HEK293 (cell line): Measurements from ENCODE around the gene TATDN2.
"Not testable (repeated sequence)": the region's sequence is repeated elsewhere in the genome, so short reads cannot be mapped to it uniquely, and the experiment has no call there.

Experiments used
- CTCF ChIA-PET: fragments of 350-600 bp; formaldehyde crosslinking; extraction: SDS; loops from one replicate; lab custom pipeline; 2021; ENCODE audit warnings: antibody characterized with exemption; lab: Yijun Ruan, JAX
- POLR2A ChIA-PET: fragments of 300-600 bp; formaldehyde crosslinking; extraction: SDS; loops from one replicate; lab custom pipeline; 2020; ENCODE audit warnings: antibody characterized with exemption, inconsistent platforms; lab: Yijun Ruan, JAX
- H3K27ac ChIP-seq: fragments of 200-500 bp; sonication (Bioruptor generic); 2 replicates; pipeline ENCODE4 v1.5.1; 2014; ENCODE audit warnings: low read depth, low read length, control low read depth, inconsistent platforms; ENCODE audit errors: extremely low read depth
- H3K36me3 ChIP-seq, 2 experiments: fragments of 200-500 bp in 1 of 2; sonication (Bioruptor generic) in 1 of 2; 1 replicate in 1 of 2; 2 replicates in 1 of 2; pipeline ENCODE4 v1.5.1; 2014 to 2017; ENCODE audit warnings: inconsistent platforms in 2 of 2, low read length in 2 of 2; ENCODE audit not compliant: control insufficient read depth in 2 of 2, insufficient read depth in 1 of 2
- H3K4me1 ChIP-seq: fragments of 200-500 bp; sonication (Bioruptor generic); 2 replicates; pipeline ENCODE4 v1.5.1; 2014; ENCODE audit warnings: mild to moderate bottlenecking, low read length, inconsistent platforms; ENCODE audit not compliant: control insufficient read depth, insufficient read depth
- H3K4me3 ChIP-seq: 2 replicates; pipeline ENCODE4 v1.5.1; 2011; ENCODE audit warnings: low read depth, mild to moderate bottlenecking, control low read depth, low read length, moderate library complexity
- H3K9me3 ChIP-seq: fragments of 200-500 bp; sonication (Bioruptor generic); 2 replicates; pipeline ENCODE4 v1.5.1; 2014; ENCODE audit warnings: low read depth, low read length, inconsistent platforms; ENCODE audit not compliant: control insufficient read depth, insufficient read depth
- EGR2 ChIP-seq: fragments of 450-650 bp; formaldehyde crosslinking; IDR thresholded peaks from 2 replicates; pipeline ENCODE4 v1.5.1; 2016; ENCODE audit warnings: low read depth, missing biosample characterization, missing genetic modification characterization
- HOXC10 ChIP-seq: sonication (generic); formaldehyde crosslinking; IDR thresholded peaks from 2 replicates; pipeline ENCODE4 v1.8.1; 2023; ENCODE audit warnings: mild to moderate bottlenecking, missing genetic modification reagents
- IKZF3 ChIP-seq: fragments of 450-650 bp; IDR thresholded peaks from 2 replicates; pipeline ENCODE4 v1.5.0; 2018; ENCODE audit warnings: missing biosample characterization, mild to moderate bottlenecking, missing genetic modification characterization, moderate library complexity
- KLF16 ChIP-seq: fragments of 450-650 bp; formaldehyde crosslinking; IDR thresholded peaks from 2 replicates; pipeline ENCODE4 v1.5.1; 2017; ENCODE audit warnings: missing biosample characterization, missing genetic modification characterization
- KLF9 ChIP-seq: fragments of 450-650 bp; formaldehyde crosslinking; IDR thresholded peaks from 2 replicates; pipeline ENCODE4 v1.5.1; 2016; ENCODE audit warnings: missing biosample characterization, missing genetic modification characterization, low read depth
- PRDM1 ChIP-seq: fragments of 450-650 bp; formaldehyde crosslinking; IDR thresholded peaks from 2 replicates; pipeline ENCODE4; 2016; ENCODE audit warnings: missing biosample characterization, missing genetic modification characterization
- SCRT1 ChIP-seq: fragments of 450-650 bp; formaldehyde crosslinking; IDR thresholded peaks from 2 replicates; pipeline ENCODE4 v1.5.1; 2016; ENCODE audit warnings: missing biosample characterization, missing genetic modification characterization, borderline replicate concordance
- SP3 ChIP-seq: fragments of 450-650 bp; formaldehyde crosslinking; IDR thresholded peaks from 2 replicates; pipeline ENCODE4 v1.5.1; 2016; ENCODE audit warnings: missing biosample characterization, missing genetic modification characterization
- ZBTB1 ChIP-seq: fragments of 450-650 bp; formaldehyde crosslinking; IDR thresholded peaks from 2 replicates; pipeline ENCODE4 v1.5.1; 2016; ENCODE audit warnings: missing biosample characterization, missing genetic modification characterization
- ZBTB17 ChIP-seq: fragments of 450-650 bp; formaldehyde crosslinking; IDR thresholded peaks from 2 replicates; pipeline ENCODE4 v1.5.1; 2016; ENCODE audit warnings: missing biosample characterization, missing genetic modification characterization
- ZBTB20 ChIP-seq: fragments of 450-650 bp; formaldehyde crosslinking; IDR thresholded peaks from 2 replicates; pipeline ENCODE4 v1.5.1; 2016; ENCODE audit warnings: missing biosample characterization, missing genetic modification characterization
- ZFHX2 ChIP-seq: fragments of 450-650 bp; formaldehyde crosslinking; conservative IDR thresholded peaks from 2 replicates; pipeline ENCODE4 v1.5.1; 2016; ENCODE audit warnings: missing biosample characterization, missing genetic modification characterization
- ZFP3 ChIP-seq: fragments of 450-650 bp; formaldehyde crosslinking; IDR thresholded peaks from 2 replicates; pipeline ENCODE4 v1.5.1; 2016; ENCODE audit warnings: low read depth, missing biosample characterization, missing genetic modification characterization
- ZFP69B ChIP-seq: fragments of 450-650 bp; formaldehyde crosslinking; IDR thresholded peaks from 2 replicates; pipeline ENCODE4 v1.5.1; 2016; ENCODE audit warnings: missing biosample characterization, missing genetic modification characterization
- ZNF155 ChIP-seq: fragments of 450-650 bp; formaldehyde crosslinking; IDR thresholded peaks from 2 replicates; pipeline ENCODE4 v1.5.1; 2016; ENCODE audit warnings: missing biosample characterization, missing genetic modification characterization
- ZNF157 ChIP-seq: fragments of 450-650 bp; formaldehyde crosslinking; IDR thresholded peaks from 2 replicates; pipeline ENCODE4 v1.5.1; 2016; ENCODE audit warnings: missing biosample characterization, missing genetic modification characterization
- ZNF248 ChIP-seq: fragments of 450-650 bp; formaldehyde crosslinking; IDR thresholded peaks from 2 replicates; pipeline ENCODE4 v1.5.1; 2017; ENCODE audit warnings: missing biosample characterization, missing genetic modification characterization
- ZNF341 ChIP-seq: fragments of 450-650 bp; formaldehyde crosslinking; IDR thresholded peaks from 2 replicates; pipeline ENCODE4; 2016; ENCODE audit warnings: low read depth, missing biosample characterization, missing genetic modification characterization
- ZNF555 ChIP-seq: fragments of 450-650 bp; formaldehyde crosslinking; conservative IDR thresholded peaks from 2 replicates; pipeline ENCODE4 v1.5.1; 2017; ENCODE audit warnings: missing biosample characterization, mild to moderate bottlenecking, missing genetic modification characterization, inconsistent platforms
- ZNF560 ChIP-seq: fragments of 450-650 bp; formaldehyde crosslinking; IDR thresholded peaks from 2 replicates; pipeline ENCODE4 v1.5.1; 2017; ENCODE audit warnings: missing biosample characterization, missing genetic modification characterization, borderline replicate concordance
- ZNF596 ChIP-seq: fragments of 450-650 bp; IDR thresholded peaks from 2 replicates; pipeline ENCODE4 v1.5.0; 2018; ENCODE audit warnings: missing biosample characterization, mild to moderate bottlenecking, missing genetic modification characterization, moderate library complexity
- ZNF792 ChIP-seq: fragments of 450-650 bp; formaldehyde crosslinking; IDR thresholded peaks from 2 replicates; pipeline ENCODE4 v1.5.1; 2016; ENCODE audit warnings: missing biosample characterization, missing genetic modification characterization
- TF ChIP-seq, protein P1 (sequence below): fragments of 450-650 bp; formaldehyde crosslinking; IDR thresholded peaks from 2 replicates; pipeline ENCODE4 v1.5.1; 2016; ENCODE audit warnings: missing biosample characterization, missing genetic modification characterization, low read depth
- TF ChIP-seq, protein P2 (sequence below): sonication (generic); formaldehyde crosslinking; IDR thresholded peaks from 2 replicates; pipeline ENCODE4 v1.8.1; 2022; ENCODE audit warnings: mild to moderate bottlenecking, moderate library complexity, missing genetic modification reagents
- TF ChIP-seq, protein P3 (sequence below): fragments of 450-650 bp; formaldehyde crosslinking; IDR thresholded peaks from 2 replicates; pipeline ENCODE4 v1.5.1; 2016; ENCODE audit warnings: missing biosample characterization, missing genetic modification characterization, low read depth
- TF ChIP-seq, protein P4 (sequence below): fragments of 450-650 bp; formaldehyde crosslinking; IDR thresholded peaks from 2 replicates; pipeline ENCODE4 v1.5.1; 2016; ENCODE audit warnings: missing biosample characterization, missing genetic modification characterization

TATDN2 gene

DNA sequence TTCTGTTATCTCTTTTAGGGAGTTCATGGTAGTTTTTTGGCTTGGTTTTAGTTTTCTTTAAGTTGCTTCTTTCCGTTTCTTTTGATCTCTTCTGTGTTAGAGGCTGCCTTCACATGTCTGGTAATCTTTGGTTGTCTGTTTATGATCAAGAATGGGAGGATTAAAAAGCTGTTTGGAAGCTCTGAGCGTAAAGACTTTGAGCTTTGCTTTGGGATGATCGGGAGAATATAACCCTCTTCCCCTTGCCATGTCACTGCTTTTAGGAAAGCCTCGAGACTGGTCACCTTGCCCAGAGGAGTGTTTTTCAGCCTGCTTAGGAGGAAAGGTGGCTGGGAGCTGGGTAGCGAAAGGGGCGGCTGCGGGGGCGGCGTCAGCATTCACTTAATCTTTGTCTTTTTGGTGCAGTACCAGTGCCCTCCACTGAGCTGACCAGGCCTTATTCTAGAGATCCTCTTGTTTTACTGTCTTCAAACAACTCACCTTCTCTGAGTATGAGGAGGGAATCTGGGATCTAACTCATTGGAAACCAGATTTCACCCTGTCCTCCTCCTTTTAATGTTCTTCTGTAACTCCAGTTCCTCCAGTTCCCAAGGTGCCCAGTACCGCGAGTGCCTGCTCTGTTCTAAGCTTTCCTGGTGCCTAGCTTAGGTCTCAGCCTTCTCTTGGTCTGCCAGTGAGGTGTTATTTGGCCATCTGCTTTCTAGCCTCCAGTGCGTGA, 15.5 kb downstream of the TATDN2 start (continued):
- no peak for TF ChIP-seq ZNF248 (tag by site-specific recombination)
- TF ChIP-seq ZNF341, result no peak
- TF ChIP-seq PRDM1 (tag by site-specific recombination), result peak; percentile 78
- TF ChIP-seq ZFP69B (tag by site-specific recombination), result no peak
- no peak for TF ChIP-seq IKZF3 (tag by site-specific recombination)
- TF ChIP-seq, protein P1, sequence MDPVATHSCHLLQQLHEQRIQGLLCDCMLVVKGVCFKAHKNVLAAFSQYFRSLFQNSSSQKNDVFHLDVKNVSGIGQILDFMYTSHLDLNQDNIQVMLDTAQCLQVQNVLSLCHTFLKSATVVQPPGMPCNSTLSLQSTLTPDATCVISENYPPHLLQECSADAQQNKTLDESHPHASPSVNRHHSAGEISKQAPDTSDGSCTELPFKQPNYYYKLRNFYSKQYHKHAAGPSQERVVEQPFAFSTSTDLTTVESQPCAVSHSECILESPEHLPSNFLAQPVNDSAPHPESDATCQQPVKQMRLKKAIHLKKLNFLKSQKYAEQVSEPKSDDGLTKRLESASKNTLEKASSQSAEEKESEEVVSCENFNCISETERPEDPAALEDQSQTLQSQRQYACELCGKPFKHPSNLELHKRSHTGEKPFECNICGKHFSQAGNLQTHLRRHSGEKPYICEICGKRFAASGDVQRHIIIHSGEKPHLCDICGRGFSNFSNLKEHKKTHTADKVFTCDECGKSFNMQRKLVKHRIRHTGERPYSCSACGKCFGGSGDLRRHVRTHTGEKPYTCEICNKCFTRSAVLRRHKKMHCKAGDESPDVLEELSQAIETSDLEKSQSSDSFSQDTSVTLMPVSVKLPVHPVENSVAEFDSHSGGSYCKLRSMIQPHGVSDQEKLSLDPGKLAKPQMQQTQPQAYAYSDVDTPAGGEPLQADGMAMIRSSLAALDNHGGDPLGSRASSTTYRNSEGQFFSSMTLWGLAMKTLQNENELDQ (tag by site-specific recombination), result no peak
- TF ChIP-seq ZFHX2 (tag by site-specific recombination), result peak; percentile 54; the same call in 1 of the 2 replicates
- 0 out of 2 replicates have a peak, but pooled peaks have one; percentile 13 for TF ChIP-seq KLF9 (tag by site-specific recombination)
- TF ChIP-seq KLF16, result no peak
- TF ChIP-seq SP3 (tag by site-specific recombination), result no peak
- TF ChIP-seq ZBTB1, result no peak
- no peak for TF ChIP-seq ZFP3 (tag by site-specific recombination)
- no peak for TF ChIP-seq HOXC10
- TF ChIP-seq ZBTB17 (tag by site-specific recombination), result peak; percentile 45
- TF ChIP-seq EGR2 (tag by site-specific recombination), result peak; percentile 63

DNA sequence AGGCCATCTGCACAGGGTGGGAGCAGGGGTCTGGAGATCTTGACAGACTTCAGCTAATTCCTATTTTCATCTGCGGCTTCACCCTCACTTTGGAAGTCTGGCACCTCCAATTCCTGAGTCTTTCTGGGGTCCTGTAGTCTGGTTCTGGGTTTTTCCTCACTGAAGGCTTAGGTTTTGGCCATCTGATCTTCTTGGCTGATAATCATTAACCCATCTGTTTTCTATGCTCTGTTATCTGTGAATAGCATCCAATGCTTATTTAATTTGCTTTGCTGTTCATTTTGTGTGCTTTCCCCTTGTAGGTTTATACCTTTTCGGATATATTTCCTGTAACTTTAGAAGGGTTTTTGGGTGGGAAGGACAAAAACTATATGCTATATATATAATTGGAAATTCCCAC, 17.6 kb downstream of the TATDN2 start:
- POLR2A ChIA-PET, result no interaction called here
- no peak overlapping the region for H3K4me3 ChIP-seq
- 0 out of 2 replicates have a peak, but pooled peaks cover 2% of the 10 kb centered on the region for H3K4me1 ChIP-seq
- peaks cover 35 to 74% of the 10 kb centered on the region in 2 experiments for H3K36me3 ChIP-seq
- no peaks in the 10 kb centered on the region for H3K9me3 ChIP-seq
- TF ChIP-seq, protein P2, sequence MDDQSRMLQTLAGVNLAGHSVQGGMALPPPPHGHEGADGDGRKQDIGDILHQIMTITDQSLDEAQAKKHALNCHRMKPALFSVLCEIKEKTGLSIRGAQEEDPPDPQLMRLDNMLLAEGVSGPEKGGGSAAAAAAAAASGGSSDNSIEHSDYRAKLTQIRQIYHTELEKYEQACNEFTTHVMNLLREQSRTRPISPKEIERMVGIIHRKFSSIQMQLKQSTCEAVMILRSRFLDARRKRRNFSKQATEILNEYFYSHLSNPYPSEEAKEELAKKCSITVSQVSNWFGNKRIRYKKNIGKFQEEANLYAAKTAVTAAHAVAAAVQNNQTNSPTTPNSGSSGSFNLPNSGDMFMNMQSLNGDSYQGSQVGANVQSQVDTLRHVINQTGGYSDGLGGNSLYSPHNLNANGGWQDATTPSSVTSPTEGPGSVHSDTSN (CRISPR knock-in tag), result no peak
- TF ChIP-seq SCRT1, result no peak
- no peak for TF ChIP-seq ZNF560
- H3K27ac ChIP-seq, result no peak overlapping the region
- CTCF ChIA-PET, result interaction anchor here (0.6 kb wide), 1 partner anchor 26 kb away, joined by 3 read pairs; no protein-coding TSS in a partner anchor

DNA sequence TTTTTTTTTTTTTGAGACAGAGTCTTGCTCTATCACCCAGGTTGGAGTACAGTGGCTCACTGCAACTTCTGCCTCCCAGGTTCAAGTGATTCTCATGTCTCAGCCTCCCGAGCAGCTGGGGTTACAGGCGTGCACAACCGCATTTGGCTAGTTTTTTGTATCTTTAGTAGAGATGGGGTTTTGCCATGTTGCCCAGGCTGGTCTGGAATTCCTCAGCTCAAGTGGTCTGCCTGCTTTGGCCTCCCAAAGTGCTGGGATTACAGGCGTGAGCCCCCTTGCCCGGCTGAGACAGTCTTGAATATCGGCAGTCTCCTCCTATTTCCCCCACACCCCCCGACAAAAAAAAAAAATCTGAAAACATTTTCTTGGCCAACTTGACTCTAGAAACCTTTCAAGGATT, 18.7 kb downstream of the TATDN2 start:
- H3K27ac ChIP-seq, POLR2A ChIA-PET, H3K9me3 ChIP-seq, H3K4me3 ChIP-seq, CTCF ChIA-PET, H3K4me1 ChIP-seq: not testable (repeated sequence)
- peaks cover 39 to 73% of the 10 kb centered on the region in 2 experiments for H3K36me3 ChIP-seq

DNA sequence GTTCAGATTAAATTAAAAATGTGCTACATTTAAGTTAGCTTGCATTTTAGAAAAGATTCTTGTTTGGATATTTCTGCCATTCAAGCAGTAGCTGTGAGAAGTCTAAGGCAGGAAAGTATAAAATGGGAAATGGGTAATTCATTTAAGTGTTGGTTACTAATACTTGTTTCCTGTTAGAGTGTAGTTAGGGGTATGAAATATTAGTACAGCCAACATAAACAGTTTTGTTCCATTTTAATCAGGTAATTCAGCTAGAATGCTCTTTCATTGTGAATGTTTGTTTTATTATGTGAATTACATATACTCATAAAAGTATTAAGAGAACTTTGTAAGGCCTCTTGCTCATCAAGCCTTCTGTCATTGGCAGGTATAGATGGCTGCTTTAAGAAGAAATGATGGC, 19.9 kb downstream of the TATDN2 start:
- Histone ChIP-seq H3K36me3 (peaks cover 36 to 67% of the 10 kb centered on the region in 2 experiments), H3K4me3 (no peak overlapping the region)
- TF ChIP-seq ZBTB20 (tag by site-specific recombination) (no peak), ZNF792 (tag by site-specific recombination) (no peak), ZNF155 (tag by site-specific recombination) (no peak), ZNF555 (tag by site-specific recombination) (no peak), ZNF157 (no peak), ZNF596 (no peak)
- TF ChIP-seq, protein P3, sequence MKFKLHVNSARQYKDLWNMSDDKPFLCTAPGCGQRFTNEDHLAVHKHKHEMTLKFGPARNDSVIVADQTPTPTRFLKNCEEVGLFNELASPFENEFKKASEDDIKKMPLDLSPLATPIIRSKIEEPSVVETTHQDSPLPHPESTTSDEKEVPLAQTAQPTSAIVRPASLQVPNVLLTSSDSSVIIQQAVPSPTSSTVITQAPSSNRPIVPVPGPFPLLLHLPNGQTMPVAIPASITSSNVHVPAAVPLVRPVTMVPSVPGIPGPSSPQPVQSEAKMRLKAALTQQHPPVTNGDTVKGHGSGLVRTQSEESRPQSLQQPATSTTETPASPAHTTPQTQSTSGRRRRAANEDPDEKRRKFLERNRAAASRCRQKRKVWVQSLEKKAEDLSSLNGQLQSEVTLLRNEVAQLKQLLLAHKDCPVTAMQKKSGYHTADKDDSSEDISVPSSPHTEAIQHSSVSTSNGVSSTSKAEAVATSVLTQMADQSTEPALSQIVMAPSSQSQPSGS (tag by site-specific recombination), result no peak
- TF ChIP-seq, protein P4, sequence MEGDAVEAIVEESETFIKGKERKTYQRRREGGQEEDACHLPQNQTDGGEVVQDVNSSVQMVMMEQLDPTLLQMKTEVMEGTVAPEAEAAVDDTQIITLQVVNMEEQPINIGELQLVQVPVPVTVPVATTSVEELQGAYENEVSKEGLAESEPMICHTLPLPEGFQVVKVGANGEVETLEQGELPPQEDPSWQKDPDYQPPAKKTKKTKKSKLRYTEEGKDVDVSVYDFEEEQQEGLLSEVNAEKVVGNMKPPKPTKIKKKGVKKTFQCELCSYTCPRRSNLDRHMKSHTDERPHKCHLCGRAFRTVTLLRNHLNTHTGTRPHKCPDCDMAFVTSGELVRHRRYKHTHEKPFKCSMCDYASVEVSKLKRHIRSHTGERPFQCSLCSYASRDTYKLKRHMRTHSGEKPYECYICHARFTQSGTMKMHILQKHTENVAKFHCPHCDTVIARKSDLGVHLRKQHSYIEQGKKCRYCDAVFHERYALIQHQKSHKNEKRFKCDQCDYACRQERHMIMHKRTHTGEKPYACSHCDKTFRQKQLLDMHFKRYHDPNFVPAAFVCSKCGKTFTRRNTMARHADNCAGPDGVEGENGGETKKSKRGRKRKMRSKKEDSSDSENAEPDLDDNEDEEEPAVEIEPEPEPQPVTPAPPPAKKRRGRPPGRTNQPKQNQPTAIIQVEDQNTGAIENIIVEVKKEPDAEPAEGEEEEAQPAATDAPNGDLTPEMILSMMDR (tag by site-specific recombination), result no peak

More for the DNA sequence above, 19.9 kb downstream of the TATDN2 start:
- Histone ChIP-seq H3K27ac (no peak overlapping the region), H3K4me1 (peaks cover 5% of the 10 kb centered on the region; the same call in 1 of the 2 replicates), H3K9me3 (no peaks in the 10 kb centered on the region)
- CTCF ChIA-PET, result no interaction called here
- POLR2A ChIA-PET, result no interaction called here
